ENCODE results near the gene SHCBP1. TPM values are rescaled to one million over a fixed set of nuclear protein-coding genes. Genes with fewer than 3 reads are reported as not detected.

The SHCBP1 gene
- total and polyA plus RNA-seq, 2 experiments from 2014 or later: 7.3 to 14.9 TPM

- TF ChIP-seq ZNF462 (CRISPR knock-in tag; IDR thresholded peaks at IDR 0.05): no peak
- no peak for TF ChIP-seq NANOG (IDR thresholded peaks at IDR 0.05; ENCODE audit: borderline replicate concordance)
- TF ChIP-seq EZH2 (IDR thresholded peaks at IDR 0.05; ENCODE audit: low read depth, unreplicated experiment): no peak
- TF ChIP-seq POLR2AphosphoS5 (IDR thresholded peaks at IDR 0.05; ENCODE audit: low read depth): no peak
- no peak for TF ChIP-seq JUNB (IDR thresholded peaks at IDR 0.05; ENCODE audit: unreplicated experiment)
- TF ChIP-seq, protein P1, sequence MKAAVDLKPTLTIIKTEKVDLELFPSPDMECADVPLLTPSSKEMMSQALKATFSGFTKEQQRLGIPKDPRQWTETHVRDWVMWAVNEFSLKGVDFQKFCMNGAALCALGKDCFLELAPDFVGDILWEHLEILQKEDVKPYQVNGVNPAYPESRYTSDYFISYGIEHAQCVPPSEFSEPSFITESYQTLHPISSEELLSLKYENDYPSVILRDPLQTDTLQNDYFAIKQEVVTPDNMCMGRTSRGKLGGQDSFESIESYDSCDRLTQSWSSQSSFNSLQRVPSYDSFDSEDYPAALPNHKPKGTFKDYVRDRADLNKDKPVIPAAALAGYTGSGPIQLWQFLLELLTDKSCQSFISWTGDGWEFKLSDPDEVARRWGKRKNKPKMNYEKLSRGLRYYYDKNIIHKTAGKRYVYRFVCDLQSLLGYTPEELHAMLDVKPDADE (IDR thresholded peaks at IDR 0.05): no peak
These were observed 52.5 kb downstream of the SHCBP1 start (continued) for GRCh38 chr16:46568472-46569230.

DNA sequence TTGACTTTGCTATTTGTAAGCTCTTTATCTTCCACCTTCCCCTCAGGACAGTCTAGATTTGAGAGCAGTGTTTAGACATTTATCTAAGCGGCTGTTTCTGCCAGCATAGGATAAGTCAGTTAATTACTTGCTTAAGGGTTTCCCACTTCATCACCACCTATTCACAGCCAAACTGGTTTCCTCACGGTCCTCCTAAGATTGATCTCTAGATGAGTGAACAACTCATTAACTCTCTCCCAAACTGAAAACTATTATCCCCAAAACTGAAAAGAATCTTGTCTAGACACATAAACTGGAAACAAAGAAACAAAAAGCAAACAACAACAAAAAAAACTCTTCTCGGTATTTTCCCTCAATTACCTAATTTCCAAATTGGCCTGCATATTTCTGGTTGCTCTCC is 58.2 kb downstream of the SHCBP1 start:
- Histone ChIP-seq H3F3A (replicated peaks; ENCODE audit: low read depth) (no peaks in the 10 kb centered on the region), H3K79me2 (replicated peaks; ENCODE audit: insufficient read depth) (no peaks in the 10 kb centered on the region), H3K4me3 (no peak overlapping the region), H4K20me1 (replicated peaks; ENCODE audit: insufficient read depth) (no peaks in the 10 kb centered on the region), H3K36me3 (ENCODE audit: insufficient read depth) (no peaks in the 10 kb centered on the region), H3K27me3 (ENCODE audit: insufficient read depth) (no peaks in the 10 kb centered on the region), H3K27ac (ENCODE audit: low read depth) (no peak overlapping the region), H3K9me2 (ENCODE audit: insufficient read depth) (no peaks in the 10 kb centered on the region), H3K4me2 (no peak overlapping the region), H2AFZ (no peak overlapping the region), H3K4me1 (ENCODE audit: insufficient read depth) (no peaks in the 10 kb centered on the region)
- no peak for DNase-seq (ENCODE audit: low spot score)
- no peak overlapping the region for H3K4me3 Mint-ChIP-seq
- ATAC-seq: no peak
- TF ChIP-seq STAT1 (IDR thresholded peaks at IDR 0.05; ENCODE audit: unreplicated experiment): no peak
- TF ChIP-seq, protein P2, sequence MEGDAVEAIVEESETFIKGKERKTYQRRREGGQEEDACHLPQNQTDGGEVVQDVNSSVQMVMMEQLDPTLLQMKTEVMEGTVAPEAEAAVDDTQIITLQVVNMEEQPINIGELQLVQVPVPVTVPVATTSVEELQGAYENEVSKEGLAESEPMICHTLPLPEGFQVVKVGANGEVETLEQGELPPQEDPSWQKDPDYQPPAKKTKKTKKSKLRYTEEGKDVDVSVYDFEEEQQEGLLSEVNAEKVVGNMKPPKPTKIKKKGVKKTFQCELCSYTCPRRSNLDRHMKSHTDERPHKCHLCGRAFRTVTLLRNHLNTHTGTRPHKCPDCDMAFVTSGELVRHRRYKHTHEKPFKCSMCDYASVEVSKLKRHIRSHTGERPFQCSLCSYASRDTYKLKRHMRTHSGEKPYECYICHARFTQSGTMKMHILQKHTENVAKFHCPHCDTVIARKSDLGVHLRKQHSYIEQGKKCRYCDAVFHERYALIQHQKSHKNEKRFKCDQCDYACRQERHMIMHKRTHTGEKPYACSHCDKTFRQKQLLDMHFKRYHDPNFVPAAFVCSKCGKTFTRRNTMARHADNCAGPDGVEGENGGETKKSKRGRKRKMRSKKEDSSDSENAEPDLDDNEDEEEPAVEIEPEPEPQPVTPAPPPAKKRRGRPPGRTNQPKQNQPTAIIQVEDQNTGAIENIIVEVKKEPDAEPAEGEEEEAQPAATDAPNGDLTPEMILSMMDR (conservative IDR thresholded peaks at IDR 0.05; ENCODE audit: low read depth in 2 of 2): no peak
- H3K36me3 Mint-ChIP-seq (ENCODE audit: low read depth): no peaks in the 10 kb centered on the region
- no peaks in the 10 kb centered on the region for H3K27me3 Mint-ChIP-seq (ENCODE audit: insufficient read depth, low read depth, poor library complexity)
- no peaks in the 10 kb centered on the region for H3K9me3 Mint-ChIP-seq
- H3K4me1 Mint-ChIP-seq: no peaks in the 10 kb centered on the region
- no peak overlapping the region for H3K27ac Mint-ChIP-seq
